ENCODE measurements around the gene GPR78.

Gene GPR78

GRCh38 chr4:8553991-8554405, 26.2 kb upstream of the GPR78 start:
- DNase-seq: no peak
- no peaks in the 10 kb centered on the region for H3K4me1 ChIP-seq (ENCODE audit: control insufficient read depth, insufficient read depth, low read length, poor library complexity, severe bottlenecking)
- H3K27me3 ChIP-seq (replicated peaks; ENCODE audit: control insufficient read depth, insufficient read depth, low read length, poor library complexity, severe bottlenecking): no peaks in the 10 kb centered on the region
- no peaks in the 10 kb centered on the region for H3K9me3 ChIP-seq (ENCODE audit: control insufficient read depth, low read length)
- H3K36me3 ChIP-seq (ENCODE audit: control insufficient read depth, insufficient read depth, low read length): no peaks in the 10 kb centered on the region
- H3K4me3 ChIP-seq (ENCODE audit: insufficient read depth, low read depth, low read length, poor library complexity, severe bottlenecking): no peak overlapping the region
- H3K27ac ChIP-seq (ENCODE audit: insufficient read depth, low read length, poor library complexity, severe bottlenecking): no peak overlapping the region

- Histone ChIP-seq H3K9me3 (ENCODE audit: control insufficient read depth, low read length) (no peaks in the 10 kb centered on the region), H3K36me3 (ENCODE audit: control insufficient read depth, insufficient read depth, low read length) (no peaks in the 10 kb centered on the region), H3K4me3 (ENCODE audit: insufficient read depth, low read depth, low read length, poor library complexity, severe bottlenecking) (no peak overlapping the region), H3K27me3 (replicated peaks; ENCODE audit: control insufficient read depth, insufficient read depth, low read length, poor library complexity, severe bottlenecking) (no peaks in the 10 kb centered on the region), H3K27ac (ENCODE audit: insufficient read depth, low read length, poor library complexity, severe bottlenecking) (no peak overlapping the region), H3K4me1 (ENCODE audit: control insufficient read depth, insufficient read depth, low read length, poor library complexity, severe bottlenecking) (no peaks in the 10 kb centered on the region)
- no peak for DNase-seq
Measured at GRCh38 chr4:8554555-8555100, 25.6 kb upstream of the GPR78 start.

- Histone ChIP-seq H3K9me3 (ENCODE audit: control insufficient read depth, low read length) (no peaks in the 10 kb centered on the region), H3K4me1 (ENCODE audit: control insufficient read depth, insufficient read depth, low read length, poor library complexity, severe bottlenecking) (no peaks in the 10 kb centered on the region), H3K4me3 (ENCODE audit: insufficient read depth, low read depth, low read length, poor library complexity, severe bottlenecking) (no peak overlapping the region), H3K36me3 (ENCODE audit: control insufficient read depth, insufficient read depth, low read length) (no peaks in the 10 kb centered on the region), H3K27me3 (replicated peaks; ENCODE audit: control insufficient read depth, insufficient read depth, low read length, poor library complexity, severe bottlenecking) (no peaks in the 10 kb centered on the region), H3K27ac (ENCODE audit: insufficient read depth, low read length, poor library complexity, severe bottlenecking) (no peak overlapping the region)
- no peak for DNase-seq
Measured at GRCh38 chr4:8555716-8556115, 24.5 kb upstream of the GPR78 start.

GRCh38 chr4:8556341-8557150, 23.6 kb upstream of the GPR78 start:
- Histone ChIP-seq H3K9me3 (ENCODE audit: control insufficient read depth, low read length) (no peaks in the 10 kb centered on the region), H3K27ac (ENCODE audit: insufficient read depth, low read length, poor library complexity, severe bottlenecking) (no peak overlapping the region), H3K36me3 (ENCODE audit: control insufficient read depth, insufficient read depth, low read length) (no peaks in the 10 kb centered on the region), H3K4me3 (ENCODE audit: insufficient read depth, low read depth, low read length, poor library complexity, severe bottlenecking) (no peak overlapping the region), H3K4me1 (ENCODE audit: control insufficient read depth, insufficient read depth, low read length, poor library complexity, severe bottlenecking) (no peaks in the 10 kb centered on the region), H3K27me3 (replicated peaks; ENCODE audit: control insufficient read depth, insufficient read depth, low read length, poor library complexity, severe bottlenecking) (no peaks in the 10 kb centered on the region)
- DNase-seq: no peak

GRCh38 chr4:8557151-8558076, 22.8 kb upstream of the GPR78 start:
- Histone ChIP-seq H3K27me3 (replicated peaks; ENCODE audit: control insufficient read depth, insufficient read depth, low read length, poor library complexity, severe bottlenecking) (no peaks in the 10 kb centered on the region), H3K4me1 (ENCODE audit: control insufficient read depth, insufficient read depth, low read length, poor library complexity, severe bottlenecking) (no peaks in the 10 kb centered on the region), H3K27ac (ENCODE audit: insufficient read depth, low read length, poor library complexity, severe bottlenecking) (no peak overlapping the region), H3K9me3 (ENCODE audit: control insufficient read depth, low read length) (no peaks in the 10 kb centered on the region), H3K4me3 (ENCODE audit: insufficient read depth, low read depth, low read length, poor library complexity, severe bottlenecking) (no peak overlapping the region), H3K36me3 (ENCODE audit: control insufficient read depth, insufficient read depth, low read length) (no peaks in the 10 kb centered on the region)
- no peak for DNase-seq

GRCh38 chr4:8558080-8558960, 21.9 kb upstream of the GPR78 start:
- no peaks in the 10 kb centered on the region for H3K4me1 ChIP-seq (ENCODE audit: control insufficient read depth, insufficient read depth, low read length, poor library complexity, severe bottlenecking)
- DNase-seq: no peak
- H3K4me3 ChIP-seq (ENCODE audit: insufficient read depth, low read depth, low read length, poor library complexity, severe bottlenecking): no peak overlapping the region
- no peak overlapping the region for H3K27ac ChIP-seq (ENCODE audit: insufficient read depth, low read length, poor library complexity, severe bottlenecking)
- H3K9me3 ChIP-seq (ENCODE audit: control insufficient read depth, low read length): no peaks in the 10 kb centered on the region
- no peaks in the 10 kb centered on the region for H3K36me3 ChIP-seq (ENCODE audit: control insufficient read depth, insufficient read depth, low read length)
- H3K27me3 ChIP-seq (replicated peaks; ENCODE audit: control insufficient read depth, insufficient read depth, low read length, poor library complexity, severe bottlenecking): no peaks in the 10 kb centered on the region

- no peak for DNase-seq
- Histone ChIP-seq H3K27me3 (replicated peaks; ENCODE audit: control insufficient read depth, insufficient read depth, low read length, poor library complexity, severe bottlenecking) (no peaks in the 10 kb centered on the region), H3K4me3 (ENCODE audit: insufficient read depth, low read depth, low read length, poor library complexity, severe bottlenecking) (no peak overlapping the region), H3K9me3 (ENCODE audit: control insufficient read depth, low read length) (no peaks in the 10 kb centered on the region), H3K4me1 (ENCODE audit: control insufficient read depth, insufficient read depth, low read length, poor library complexity, severe bottlenecking) (no peaks in the 10 kb centered on the region), H3K27ac (ENCODE audit: insufficient read depth, low read length, poor library complexity, severe bottlenecking) (no peak overlapping the region), H3K36me3 (ENCODE audit: control insufficient read depth, insufficient read depth, low read length) (no peaks in the 10 kb centered on the region)
Measured at GRCh38 chr4:8559011-8559410, 21.2 kb upstream of the GPR78 start.

- Histone ChIP-seq H3K36me3 (ENCODE audit: control insufficient read depth, insufficient read depth, low read length) (no peaks in the 10 kb centered on the region), H3K27me3 (replicated peaks; ENCODE audit: control insufficient read depth, insufficient read depth, low read length, poor library complexity, severe bottlenecking) (no peaks in the 10 kb centered on the region), H3K4me1 (ENCODE audit: control insufficient read depth, insufficient read depth, low read length, poor library complexity, severe bottlenecking) (no peaks in the 10 kb centered on the region), H3K27ac (ENCODE audit: insufficient read depth, low read length, poor library complexity, severe bottlenecking) (no peak overlapping the region), H3K4me3 (ENCODE audit: insufficient read depth, low read depth, low read length, poor library complexity, severe bottlenecking) (no peak overlapping the region), H3K9me3 (ENCODE audit: control insufficient read depth, low read length) (no peaks in the 10 kb centered on the region)
- no peak for DNase-seq
Measured at GRCh38 chr4:8559524-8560264, 20.5 kb upstream of the GPR78 start.
